ENCODE data around the gene PDE4D. TPM values are rescaled to one million over a fixed set of nuclear protein-coding genes. Genes with fewer than 3 reads are reported as not detected.

Gene PDE4D
- total RNA-seq, 1 experiment from 2014 or later, result 3.6 TPM

DNA sequence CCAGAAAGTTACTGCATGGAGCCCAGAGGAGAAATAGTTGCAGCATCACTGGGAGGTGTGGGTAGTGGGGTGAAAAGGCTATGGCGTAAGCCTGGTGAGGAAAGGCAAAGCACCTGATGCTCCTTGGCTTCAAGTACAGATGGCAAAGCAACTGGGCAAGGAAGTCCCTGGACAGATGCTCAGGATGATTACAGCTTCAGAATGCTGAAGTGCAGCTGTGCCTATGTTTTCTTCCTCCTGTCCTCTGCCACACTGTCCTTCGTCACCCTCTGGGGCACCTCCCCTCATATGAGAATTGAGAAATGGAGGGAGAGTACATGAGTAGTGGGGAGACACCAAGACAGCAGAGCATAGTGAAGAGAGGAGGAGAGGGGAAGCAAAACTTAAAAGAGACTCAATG lies 328.0 kb downstream of the PDE4D start:
- Histone ChIP-seq H3K79me2 (ENCODE audit: low read length) (no peaks in the 10 kb centered on the region), H4K20me1 (ENCODE audit: low read length) (no peaks in the 10 kb centered on the region), H3K9ac (ENCODE audit: low read length) (no peak overlapping the region), H3K36me3 (ENCODE audit: low read depth, low read length) (no peaks in the 10 kb centered on the region), H3K9me3 (ENCODE audit: low read length) (no peaks in the 10 kb centered on the region), H3K9me2 (replicated peaks; ENCODE audit: low read length) (no peaks in the 10 kb centered on the region), H3K27ac (ENCODE audit: low read length) (no peak overlapping the region), H3K4me1 (ENCODE audit: insufficient read depth, low read length) (peaks cover 33% of the 10 kb centered on the region), H3K4me3 (ENCODE audit: low read length) (no peak overlapping the region), H2AFZ (ENCODE audit: low read length) (no peak overlapping the region), H3K4me2 (ENCODE audit: low read length) (no peak overlapping the region), H3K27me3 (ENCODE audit: low read length) (no peaks in the 10 kb centered on the region), H3F3A (ENCODE audit: low read length, unreplicated experiment) (no peaks in the 10 kb centered on the region)
- DNase-seq (no peak), ATAC-seq (no peak)
- ChIA-PET CTCF (no interaction called here), POLR2A (ENCODE audit: unreplicated experiment) (no interaction called here)
- intact Hi-C loops (cut with micrococcal nuclease), result loop anchor here (5.0 kb wide), 1 partner anchor 48 kb away; no protein-coding TSS in a partner anchor
- TF ChIP-seq, protein P1, sequence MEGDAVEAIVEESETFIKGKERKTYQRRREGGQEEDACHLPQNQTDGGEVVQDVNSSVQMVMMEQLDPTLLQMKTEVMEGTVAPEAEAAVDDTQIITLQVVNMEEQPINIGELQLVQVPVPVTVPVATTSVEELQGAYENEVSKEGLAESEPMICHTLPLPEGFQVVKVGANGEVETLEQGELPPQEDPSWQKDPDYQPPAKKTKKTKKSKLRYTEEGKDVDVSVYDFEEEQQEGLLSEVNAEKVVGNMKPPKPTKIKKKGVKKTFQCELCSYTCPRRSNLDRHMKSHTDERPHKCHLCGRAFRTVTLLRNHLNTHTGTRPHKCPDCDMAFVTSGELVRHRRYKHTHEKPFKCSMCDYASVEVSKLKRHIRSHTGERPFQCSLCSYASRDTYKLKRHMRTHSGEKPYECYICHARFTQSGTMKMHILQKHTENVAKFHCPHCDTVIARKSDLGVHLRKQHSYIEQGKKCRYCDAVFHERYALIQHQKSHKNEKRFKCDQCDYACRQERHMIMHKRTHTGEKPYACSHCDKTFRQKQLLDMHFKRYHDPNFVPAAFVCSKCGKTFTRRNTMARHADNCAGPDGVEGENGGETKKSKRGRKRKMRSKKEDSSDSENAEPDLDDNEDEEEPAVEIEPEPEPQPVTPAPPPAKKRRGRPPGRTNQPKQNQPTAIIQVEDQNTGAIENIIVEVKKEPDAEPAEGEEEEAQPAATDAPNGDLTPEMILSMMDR (conservative IDR thresholded peaks at IDR 0.05; ENCODE audit: low read depth, low read length), result no peak
- TF ChIP-seq EZH2 (IDR thresholded peaks at IDR 0.05; ENCODE audit: low read length, unreplicated experiment), result no peak
- TF ChIP-seq EZH2phosphoT487 (IDR thresholded peaks at IDR 0.05; ENCODE audit: borderline replicate concordance, low read length), result no peak
- no TSS peak for BruUV-seq (replicated peaks)

DNA sequence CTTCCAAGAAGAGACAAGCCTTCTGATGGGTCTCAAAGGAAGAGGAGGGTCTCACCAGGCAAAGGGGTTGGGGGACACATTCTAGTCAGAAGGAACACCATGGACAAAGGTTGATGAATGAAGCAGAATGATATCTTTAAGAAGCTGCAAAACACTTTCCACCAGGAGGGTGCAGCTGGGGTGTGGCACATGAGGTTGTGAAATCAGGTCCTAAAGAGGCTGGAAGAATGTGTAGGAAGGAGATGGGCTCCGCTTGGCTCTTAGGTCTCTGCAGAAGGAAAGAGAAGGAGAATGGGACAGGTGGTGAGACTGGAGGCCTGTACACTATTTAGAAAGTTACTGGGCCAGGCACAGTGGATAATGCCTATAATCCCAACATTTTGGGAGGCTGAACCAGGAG lies 328.6 kb downstream of the PDE4D start:
- no peaks in the 10 kb centered on the region for H3K9me2 ChIP-seq (replicated peaks; ENCODE audit: low read length)
- H2AFZ ChIP-seq (ENCODE audit: low read length), result no peak overlapping the region
- ChIA-PET CTCF (no interaction called here), POLR2A (ENCODE audit: unreplicated experiment) (no interaction called here)
- intact Hi-C loops (cut with micrococcal nuclease), result loop anchor here (5.0 kb wide), 1 partner anchor 48 kb away; no protein-coding TSS in a partner anchor
- H3K79me2 ChIP-seq (ENCODE audit: low read length), result no peaks in the 10 kb centered on the region
- H3K4me1 ChIP-seq (ENCODE audit: insufficient read depth, low read length), result peaks cover 30% of the 10 kb centered on the region
- H3K4me2 ChIP-seq (ENCODE audit: low read length), result no peak overlapping the region
- H3K4me3 ChIP-seq (ENCODE audit: low read length), result no peak overlapping the region
- DNase-seq (no peak), ATAC-seq (no peak)
- H3K9ac ChIP-seq (ENCODE audit: low read length), result no peak overlapping the region
- no peak overlapping the region for H3K27ac ChIP-seq (ENCODE audit: low read length)
- no peaks in the 10 kb centered on the region for H3K27me3 ChIP-seq (ENCODE audit: low read length)
- H3F3A ChIP-seq (ENCODE audit: low read length, unreplicated experiment), result no peaks in the 10 kb centered on the region
- no peaks in the 10 kb centered on the region for H3K9me3 ChIP-seq (ENCODE audit: low read length)
- no TSS peak for BruUV-seq (replicated peaks)
- no peaks in the 10 kb centered on the region for H3K36me3 ChIP-seq (ENCODE audit: low read depth, low read length)
- TF ChIP-seq EZH2phosphoT487 (IDR thresholded peaks at IDR 0.05; ENCODE audit: borderline replicate concordance, low read length) (no peak), EZH2 (IDR thresholded peaks at IDR 0.05; ENCODE audit: low read length, unreplicated experiment) (no peak)
- TF ChIP-seq, protein P1 (conservative IDR thresholded peaks at IDR 0.05; ENCODE audit: low read depth, low read length), result no peak
- no peaks in the 10 kb centered on the region for H4K20me1 ChIP-seq (ENCODE audit: low read length)

DNA sequence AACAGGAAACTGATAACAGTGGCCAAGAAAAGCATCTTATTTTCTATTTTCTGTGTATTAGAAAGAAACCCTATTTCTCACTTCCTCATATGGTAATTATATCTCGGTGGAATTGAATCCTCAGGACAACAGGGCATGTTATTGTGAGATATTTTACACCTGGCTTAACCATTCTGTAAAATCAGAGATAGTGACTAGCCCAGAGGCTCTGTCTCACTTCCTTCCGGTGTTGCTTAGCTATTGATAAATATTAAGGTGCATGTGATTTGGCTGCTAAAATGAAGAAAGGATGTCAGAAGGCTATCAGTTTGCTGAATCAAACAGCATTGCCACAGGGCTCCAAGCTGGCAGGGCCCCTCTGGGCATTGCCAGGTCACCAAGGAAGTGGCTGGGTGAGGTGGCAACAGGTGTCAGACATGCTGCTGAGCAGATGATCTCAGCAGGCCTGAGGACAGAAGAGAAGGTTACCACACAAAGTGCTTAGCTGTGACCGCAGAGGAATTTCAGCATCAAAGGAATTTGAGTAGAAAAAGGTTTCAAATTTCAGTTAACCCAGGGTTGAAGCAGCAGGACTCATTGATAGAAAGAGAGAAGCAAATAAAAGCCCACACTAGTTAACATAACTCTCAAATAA lies 330.7 kb downstream of the PDE4D start:
- BruUV-seq (replicated peaks), result no TSS peak
- Histone ChIP-seq H3K27ac (ENCODE audit: low read length) (peak overlapping the region; percentile 30), H3K9ac (ENCODE audit: low read length) (no peak overlapping the region), H4K20me1 (ENCODE audit: low read length) (no peaks in the 10 kb centered on the region), H3K27me3 (ENCODE audit: low read length) (no peaks in the 10 kb centered on the region), H2AFZ (ENCODE audit: low read length) (no peak overlapping the region), H3K79me2 (ENCODE audit: low read length) (no peaks in the 10 kb centered on the region), H3K4me2 (ENCODE audit: low read length) (peak overlapping the region; percentile 7), H3K9me3 (ENCODE audit: low read length) (no peaks in the 10 kb centered on the region), H3F3A (ENCODE audit: low read length, unreplicated experiment) (no peaks in the 10 kb centered on the region), H3K9me2 (replicated peaks; ENCODE audit: low read length) (no peaks in the 10 kb centered on the region), H3K4me3 (ENCODE audit: low read length) (no peak overlapping the region), H3K36me3 (ENCODE audit: low read depth, low read length) (no peaks in the 10 kb centered on the region), H3K4me1 (ENCODE audit: insufficient read depth, low read length) (peaks cover 18% of the 10 kb centered on the region)
- DNase-seq, result peak; percentile 69
- TF ChIP-seq EZH2 (IDR thresholded peaks at IDR 0.05; ENCODE audit: low read length, unreplicated experiment), result no peak
- TF ChIP-seq, protein P1 (conservative IDR thresholded peaks at IDR 0.05; ENCODE audit: low read depth, low read length), result no peak
- no peak for TF ChIP-seq EZH2phosphoT487 (IDR thresholded peaks at IDR 0.05; ENCODE audit: borderline replicate concordance, low read length)
- intact Hi-C loops (cut with micrococcal nuclease), result no loop called here
- ChIA-PET POLR2A (ENCODE audit: unreplicated experiment) (interaction anchor here (0.6 kb wide), 1 partner anchor 163 kb away, joined by 3 read pairs; no protein-coding TSS in a partner anchor), CTCF (no interaction called here)
- ATAC-seq, result peak; percentile 88
